ENCODE data around the gene CFAP251. TPM values are rescaled to one million over a fixed set of nuclear protein-coding genes. Genes with fewer than 3 reads are reported as not detected.

The CFAP251 gene
- total and polyA plus RNA-seq, 2 of the 8 experiments (the other 6 are each of a cell fraction or from before 2014, with no cell fraction given): 1.8 to 2.9 TPM

- Histone ChIP-seq H4K20me1 (replicated peaks in 1 of 2; ENCODE audit: control insufficient read depth in 1 of 2, insufficient read depth in 2 of 2, low read length in 2 of 2) (peaks cover 0 to 5% of the 10 kb centered on the region in 2 experiments), H3K4me3 (ENCODE audit: extremely low read depth in 1 of 4, insufficient read depth in 2 of 4, low read depth in 3 of 4, low read length in 4 of 4) (no peak overlapping the region), H2BK15ac (ENCODE audit: low read length) (no peak overlapping the region), H3K56ac (replicated peaks; ENCODE audit: insufficient read length, low read depth, low read length) (no peak overlapping the region), H3K27me3 (replicated peaks in 1 of 4; ENCODE audit: control insufficient read depth in 3 of 4, extremely low read depth in 1 of 4, insufficient read depth in 3 of 4, low read length in 3 of 4) (no peaks in the 10 kb centered on the region), H4K91ac (replicated peaks; ENCODE audit: insufficient read length, low read length) (no peak overlapping the region), H3K27ac (ENCODE audit: low read depth, low read length) (no peak overlapping the region), H3K79me1 (ENCODE audit: low read depth, low read length) (no peaks in the 10 kb centered on the region; the same call in 1 of the 2 replicates), H3K4me1 (replicated peaks in 1 of 4; ENCODE audit: control insufficient read depth in 3 of 4, insufficient read depth in 4 of 4, low read length in 3 of 4) (no peaks in the 10 kb centered on the region), H3K9ac (replicated peaks in 1 of 4; ENCODE audit: extremely low read depth in 1 of 4, low read depth in 3 of 4, low read length in 3 of 4) (no peak overlapping the region), H3K9me3 (ENCODE audit: insufficient read depth in 2 of 2, low read depth in 1 of 2, low read length in 1 of 2) (no peaks in the 10 kb centered on the region), H2AK5ac (ENCODE audit: low read depth, low read length) (no peak overlapping the region), H3K23me2 (ENCODE audit: low read depth, low read length) (no peaks in the 10 kb centered on the region; the same call in 1 of the 2 replicates), H3K14ac (ENCODE audit: insufficient read length) (no peak overlapping the region), H3K23ac (ENCODE audit: insufficient read length) (no peak overlapping the region), H3K4ac (replicated peaks; ENCODE audit: insufficient read length, low read depth, low read length) (no peak overlapping the region), H2AFZ (ENCODE audit: low read length) (no peak overlapping the region), H2BK120ac (replicated peaks; ENCODE audit: low read depth, low read length) (no peak overlapping the region), H2BK12ac (ENCODE audit: low read depth, low read length) (no peak overlapping the region), H3K18ac (ENCODE audit: extremely low read depth, low read length) (no peak overlapping the region), H4K5ac (ENCODE audit: insufficient read length, low read depth, low read length) (no peak overlapping the region), H2BK20ac (ENCODE audit: low read length) (no peak overlapping the region), H4K8ac (ENCODE audit: extremely low read depth, insufficient read depth, low read length) (no peak overlapping the region), H2BK5ac (ENCODE audit: low read depth, low read length) (no peak overlapping the region), H3K4me2 (ENCODE audit: insufficient read depth in 1 of 2, low read depth in 2 of 2, low read length in 2 of 2) (no peak overlapping the region), H3K36me3 (ENCODE audit: control insufficient read depth in 2 of 4, insufficient read depth in 4 of 4, low read length in 3 of 4) (peaks cover 10 to 27% (median 16%) of the 10 kb centered on the region in 4 experiments; a peak in 7 of 8 replicates), H3K79me2 (ENCODE audit: control insufficient read depth in 1 of 2, insufficient read depth in 2 of 2, low read length in 2 of 2) (no peaks in the 10 kb centered on the region)
- WGBS, 2 experiments (ENCODE audit: extremely low coverage in 1 of 2, insufficient coverage in 1 of 2, insufficient read length in 1 of 2, insufficient replicate concordance in 2 of 2, low coverage in 1 of 2, low lambda C conversion rate in 2 of 2, missing lambda C conversion rate in 1 of 2): 90% methylated on average over 2 of the region's 2 CpGs; no CpG with 5 or more reads in 1 of the 2 experiments
- POLR2A ChIA-PET (ENCODE audit: partially characterized antibody): interaction anchor here (0.6 kb wide), 1 partner anchor 519 kb away, joined by 4 read pairs; no protein-coding TSS in a partner anchor
- FAIRE-seq (no peak), DNase-seq (ENCODE audit: low read depth in 1 of 2, low spot score in 2 of 2) (no peak)
- CTCF ChIA-PET (ENCODE audit: partially characterized antibody): interaction anchor here (1.3 to 1.5 kb wide), 2 partner anchors 14 to 15 kb away, joined by 3 to 4 read pairs; partner anchors contain the start of genes CFAP251 and PSMD9
- no peak for TF ChIP-seq SIX5 (IDR thresholded peaks at IDR 0.05; ENCODE audit: low read depth, low read length)
- TF ChIP-seq ZNF274 (IDR thresholded peaks at IDR 0.05; ENCODE audit: borderline replicate concordance, extremely low read depth, low read length): no peak
These were observed 15.2 kb upstream of the CFAP251 start for GRCh38 chr12:121903202-121903601.

Data from H1 (cell line).